DOHH2 (cell line): ENCODE measurements around the gene INO80.
A peak's percentile ranks its signal among the peaks of the same experiment; 100 is the strongest.

Experiments used
- H3F3A ChIP-seq: fragments of 200-600 bp; sonication (generic), shearing (Covaris generic); 2 replicates; pipeline ENCODE4 v1.6.0; 2016; ENCODE audit warnings: antibody characterized with exemption, mild to moderate bottlenecking; ENCODE audit not compliant: control insufficient read depth, insufficient read depth
- H3K27ac ChIP-seq: fragments of 200-600 bp; sonication (generic); 2 replicates; pipeline ENCODE4 v1.5.1; 2014; ENCODE audit warnings: low read depth, mild to moderate bottlenecking, low read length, moderate library complexity
- H3K27me3 ChIP-seq: fragments of 200-600 bp; sonication (generic); 2 replicates; pipeline ENCODE4 v1.6.1; 2014; ENCODE audit warnings: mild to moderate bottlenecking, low read length, mixed read lengths; ENCODE audit not compliant: control insufficient read depth
- H3K36me3 ChIP-seq: fragments of 200-600 bp; sonication (generic); 2 replicates; pipeline ENCODE4 v1.6.1; 2014; ENCODE audit warnings: mild to moderate bottlenecking, low read length, moderate library complexity, mixed read lengths; ENCODE audit not compliant: control insufficient read depth
- H3K4me1 ChIP-seq: fragments of 200-600 bp; sonication (generic); 2 replicates; pipeline ENCODE4 v1.6.1; 2014; ENCODE audit warnings: mild to moderate bottlenecking, low read length, mixed read lengths; ENCODE audit not compliant: control insufficient read depth
- H3K4me2 ChIP-seq: fragments of 200-600 bp; sonication (generic); 2 replicates; pipeline ENCODE4 v1.6.0; 2014; ENCODE audit warnings: mild to moderate bottlenecking, low read length, moderate library complexity
- H3K4me3 ChIP-seq: fragments of 200-600 bp; sonication (generic); 2 replicates; pipeline ENCODE4 v1.5.1; 2014; ENCODE audit warnings: mild to moderate bottlenecking, low read length, mixed read lengths
- H3K79me2 ChIP-seq: fragments of 200-600 bp; sonication (generic); 2 replicates; pipeline ENCODE4 v1.6.1; 2014; ENCODE audit warnings: mild to moderate bottlenecking, low read length, mixed read lengths; ENCODE audit not compliant: control insufficient read depth
- H3K9me2 ChIP-seq: fragments of 200-600 bp; sonication (generic); replicated peaks from 2 replicates; pipeline ENCODE4 v1.6.1; 2014; ENCODE audit warnings: mild to moderate bottlenecking, low read length, mixed read lengths; ENCODE audit not compliant: control insufficient read depth
- H3K9me3 ChIP-seq: fragments of 200-600 bp; sonication (generic); 2 replicates; pipeline ENCODE4 v1.6.1; 2014; ENCODE audit warnings: antibody characterized with exemption, low read length, mixed read lengths; ENCODE audit not compliant: control insufficient read depth, insufficient read depth
- H4K20me1 ChIP-seq: fragments of 200-600 bp; sonication (generic); 2 replicates; pipeline ENCODE4 v1.6.0; 2014; ENCODE audit warnings: low read depth, mild to moderate bottlenecking, antibody characterized with exemption, low read length, moderate library complexity; ENCODE audit not compliant: control insufficient read depth, insufficient read depth
- CTCF ChIP-seq: fragments of 200-600 bp; sonication (generic); IDR thresholded peaks from one replicate; pipeline ENCODE4 v1.5.1; 2014; ENCODE audit warnings: antibody characterized with exemption, mild to moderate bottlenecking, low read depth, low read length; ENCODE audit not compliant: poor library complexity, severe bottlenecking
- EZH2phosphoT487 ChIP-seq: fragments of 200-600 bp; sonication (generic); IDR thresholded peaks from 2 replicates; pipeline ENCODE4 v1.6.1; 2017; ENCODE audit warnings: borderline replicate concordance, mild to moderate bottlenecking, antibody characterized with exemption, low read length, moderate library complexity, mixed read lengths

INO80 gene

GRCh38 chr15:41022487-41023090 is 93.5 kb downstream of the INO80 start:
- Histone ChIP-seq H3K4me2 (no peak overlapping the region), H3F3A (no peaks in the 10 kb centered on the region; the same call in 1 of the 2 replicates), H3K36me3 (peaks cover 74% of the 10 kb centered on the region), H3K79me2 (no peaks in the 10 kb centered on the region), H3K9me2 (no peaks in the 10 kb centered on the region), H4K20me1 (no peaks in the 10 kb centered on the region), H3K9me3 (no peaks in the 10 kb centered on the region), H3K27ac (no peak overlapping the region), H3K27me3 (no peaks in the 10 kb centered on the region), H3K4me1 (no peaks in the 10 kb centered on the region), H3K4me3 (no peak overlapping the region)
- TF ChIP-seq EZH2phosphoT487: no peak
- peak; percentile 75 for TF ChIP-seq CTCF

- Histone ChIP-seq H4K20me1 (no peaks in the 10 kb centered on the region), H3K4me3 (no peak overlapping the region), H3K79me2 (no peaks in the 10 kb centered on the region), H3K9me2 (no peaks in the 10 kb centered on the region), H3K4me2 (no peak overlapping the region), H3K4me1 (no peaks in the 10 kb centered on the region), H3F3A (no peaks in the 10 kb centered on the region; the same call in 1 of the 2 replicates), H3K36me3 (peaks cover 74% of the 10 kb centered on the region), H3K27me3 (no peaks in the 10 kb centered on the region), H3K27ac (no peak overlapping the region), H3K9me3 (no peaks in the 10 kb centered on the region)
- TF ChIP-seq EZH2phosphoT487 (no peak), CTCF (no peak)
Measured at GRCh38 chr15:41020829-41021228, 95.3 kb downstream of the INO80 start.

- Histone ChIP-seq H3K9me2 (no peaks in the 10 kb centered on the region), H3K9me3 (no peaks in the 10 kb centered on the region), H3K4me3 (no peak overlapping the region), H3K27ac (no peak overlapping the region), H3F3A (no peaks in the 10 kb centered on the region; the same call in 1 of the 2 replicates), H3K4me1 (no peaks in the 10 kb centered on the region), H4K20me1 (no peaks in the 10 kb centered on the region), H3K36me3 (peaks cover 71% of the 10 kb centered on the region), H3K4me2 (no peak overlapping the region), H3K79me2 (no peaks in the 10 kb centered on the region), H3K27me3 (no peaks in the 10 kb centered on the region)
- TF ChIP-seq CTCF: no peak
- no peak for TF ChIP-seq EZH2phosphoT487
Measured at GRCh38 chr15:41020311-41020710, 95.8 kb downstream of the INO80 start.
